Measurements from ENCODE around the gene GJD2.

Gene GJD2

DNA sequence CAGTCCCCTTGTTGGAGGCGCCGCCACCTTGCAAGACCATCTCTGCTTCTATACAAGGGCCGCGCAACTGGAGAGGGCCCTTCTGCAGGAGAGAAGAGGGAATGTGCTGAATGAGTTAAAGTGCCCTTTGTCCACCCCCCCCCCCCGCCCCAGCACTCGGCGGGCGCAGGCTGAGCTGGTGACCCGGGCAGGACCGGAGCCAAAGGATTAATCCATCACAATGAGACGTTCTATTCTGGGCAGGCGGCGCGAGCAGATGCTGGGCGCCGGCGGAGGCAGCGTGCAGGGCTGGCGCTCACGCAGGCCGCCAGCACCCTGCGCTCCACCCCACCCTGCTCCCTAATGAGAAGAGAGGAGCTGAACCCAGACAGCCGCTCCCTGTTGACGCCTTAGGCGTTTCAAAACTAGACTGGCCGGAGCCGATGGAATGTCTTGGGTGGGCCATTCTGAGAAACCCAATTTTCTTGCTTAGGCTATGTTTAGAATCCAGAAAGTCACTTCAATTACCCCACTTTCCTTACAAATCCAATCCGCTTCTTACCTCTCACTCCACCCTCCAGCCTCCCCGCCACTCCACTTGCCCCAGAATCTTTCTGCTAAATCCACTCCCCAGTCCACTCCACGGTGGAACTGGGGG is 32.9 kb downstream of the GJD2 start:
- DNase-seq: no peak

DNA sequence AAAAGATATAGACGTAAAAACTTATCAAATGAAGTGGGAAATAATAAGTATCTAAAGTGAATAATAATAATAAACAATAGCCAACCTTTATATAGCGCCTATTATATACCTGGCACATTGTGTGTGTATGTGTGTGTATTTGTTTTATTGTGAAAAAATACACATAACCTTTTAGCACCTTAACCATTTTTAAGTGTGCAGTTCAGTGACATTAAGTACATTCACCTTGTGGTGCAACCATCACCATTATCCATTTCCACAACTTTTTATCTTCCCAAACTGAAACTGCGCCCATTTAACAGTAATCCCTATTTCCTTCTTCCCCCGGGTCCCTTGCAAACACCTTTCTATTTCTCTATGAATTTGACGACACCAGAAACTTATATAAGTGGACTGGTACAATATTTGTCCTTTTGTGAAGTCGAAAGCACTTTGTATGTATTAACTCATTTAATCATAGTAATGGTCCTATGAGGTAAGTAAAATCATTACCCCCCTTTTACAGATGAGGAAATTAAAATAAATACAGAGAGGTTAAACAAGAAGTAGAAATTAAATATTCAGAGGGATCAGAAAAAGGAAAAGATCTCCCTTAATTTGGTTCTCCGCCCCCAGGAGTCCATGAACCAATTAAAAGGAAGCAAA is 33.5 kb downstream of the GJD2 start:
- no peak for DNase-seq

- DNase-seq: no peak
Measured at GRCh38 chr15:34719695-34720094, 35.1 kb downstream of the GJD2 start.

GRCh38 chr15:34718681-34719665 is 35.8 kb downstream of the GJD2 start:
- no peak for DNase-seq

GRCh38 chr15:34717729-34718128 is 37.1 kb downstream of the GJD2 start:
- DNase-seq: no peak

DNA sequence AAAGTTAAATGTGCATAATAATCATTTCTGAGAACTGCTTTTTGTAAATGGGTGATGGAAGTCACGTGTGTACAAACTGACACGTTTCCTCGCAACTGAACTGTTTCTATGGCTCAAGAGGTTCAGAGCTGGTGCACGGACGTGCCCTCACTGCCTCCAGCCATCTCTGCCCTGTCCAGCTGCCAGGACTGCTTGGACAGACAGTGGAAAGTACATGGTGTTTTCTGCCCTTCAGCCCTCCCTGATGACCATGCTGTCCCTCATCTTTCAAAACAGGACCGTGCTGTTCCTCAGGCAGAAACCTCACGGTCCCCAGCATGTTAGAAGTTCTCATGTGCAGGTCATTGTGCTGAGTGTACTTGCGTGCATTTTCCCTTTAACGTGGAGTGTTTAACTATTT is 38.7 kb downstream of the GJD2 start:
- DNase-seq: no peak

GRCh38 chr15:34714476-34715121 is 40.2 kb downstream of the GJD2 start:
- no peak for DNase-seq

- no peak for DNase-seq
Measured at GRCh38 chr15:34713635-34714034, 41.2 kb downstream of the GJD2 start.

- no peak for DNase-seq
Measured at GRCh38 chr15:34709866-34710265, 44.9 kb downstream of the GJD2 start.

- DNase-seq: no peak
Measured at GRCh38 chr15:34708422-34708821, 46.4 kb downstream of the GJD2 start.

DNA sequence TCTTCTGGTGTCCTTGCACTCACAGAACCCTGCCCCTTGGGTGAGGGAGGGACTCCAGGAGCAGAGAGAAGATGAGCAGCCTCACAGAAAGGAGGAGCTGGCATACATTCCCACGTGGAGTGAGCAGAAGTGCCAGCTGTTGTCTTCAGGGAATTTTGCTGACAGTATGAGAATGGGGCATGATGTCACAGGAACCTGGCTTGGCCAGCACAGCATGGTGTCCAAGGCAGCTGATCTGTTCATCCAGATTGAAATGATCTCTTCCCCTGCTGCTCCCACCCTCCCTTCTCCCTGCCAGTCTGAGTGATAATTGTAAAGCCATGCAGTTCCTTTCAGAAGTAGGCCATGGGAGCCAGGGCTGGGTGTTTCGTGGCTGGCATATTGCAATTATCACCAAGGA is 53.3 kb downstream of the GJD2 start:
- DNase-seq: no peak

All from stimulated activated CD4-positive, alpha-beta T cell treated with anti-CD3 and anti-CD28 coated beads, Interleukin-15, amount 100 ng/mL, for 24 hours (primary cell).